Measurements from ENCODE around the gene THYN1. TPM values are rescaled to one million over a fixed set of nuclear protein-coding genes. Genes with fewer than 3 reads are reported as not detected.

Gene THYN1
- total RNA-seq, 2 donors from 2014 or later = 17.8 to 25.7 TPM

- Histone ChIP-seq H3K27ac (no peak overlapping the region), H3K27me3 (no peaks in the 10 kb centered on the region), H3K36me3 (replicated peaks in 1 of 2; ENCODE audit: insufficient read depth in 1 of 2, low read depth in 2 of 2) (no peaks in the 10 kb centered on the region), H3K9me3 (no peaks in the 10 kb centered on the region), H3K4me3 (no peak overlapping the region), H3K4me1 (no peaks in the 10 kb centered on the region)
- WGBS, 2 donors = 82 to 83% methylated on average over 7 of the region's 7 CpGs
- DNase-seq (no peak), ATAC-seq (no peak)
- TF ChIP-seq CTCF (IDR thresholded peaks at IDR 0.05) = no peak
- TF ChIP-seq POLR2A (IDR thresholded peaks at IDR 0.05) = no peak
- intact Hi-C loops (cut with DNase I) = no loop called here
These were observed 37.5 kb upstream of the THYN1 start for GRCh38 chr11:134290646-134291045.

GRCh38 chr11:134289789-134290188, 36.6 kb upstream of the THYN1 start:
- TF ChIP-seq POLR2A (IDR thresholded peaks at IDR 0.05) = no peak
- TF ChIP-seq CTCF (IDR thresholded peaks at IDR 0.05) = no peak
- Histone ChIP-seq H3K27me3 (no peaks in the 10 kb centered on the region), H3K4me1 (no peaks in the 10 kb centered on the region), H3K4me3 (no peak overlapping the region), H3K9me3 (no peaks in the 10 kb centered on the region), H3K36me3 (replicated peaks in 1 of 2; ENCODE audit: insufficient read depth in 1 of 2, low read depth in 2 of 2) (no peaks in the 10 kb centered on the region), H3K27ac (no peak overlapping the region)
- intact Hi-C loops (cut with DNase I) = no loop called here
- WGBS, 2 donors = 43 to 48% methylated on average over 7 to 12 of the region's 12 CpGs
- DNase-seq = no peak
- ATAC-seq = no peak

- ATAC-seq (no peak), DNase-seq (no peak)
- no peak for TF ChIP-seq CTCF (IDR thresholded peaks at IDR 0.05)
- TF ChIP-seq POLR2A (IDR thresholded peaks at IDR 0.05) = no peak
- no peaks in the 10 kb centered on the region for H3K4me1 ChIP-seq
- no peaks in the 10 kb centered on the region for H3K27me3 ChIP-seq
- 61 to 72% methylated on average over 4 of the region's 4 CpGs for WGBS, 2 donors
- H3K27ac ChIP-seq = no peak overlapping the region
- no peak overlapping the region for H3K4me3 ChIP-seq
- no peaks in the 10 kb centered on the region for H3K36me3 ChIP-seq (replicated peaks in 1 of 2; ENCODE audit: insufficient read depth in 1 of 2, low read depth in 2 of 2)
- intact Hi-C loops (cut with DNase I) = no loop called here
- no peaks in the 10 kb centered on the region for H3K9me3 ChIP-seq
These were observed 36.0 kb upstream of the THYN1 start for GRCh38 chr11:134289167-134289566.

GRCh38 chr11:134288486-134288885, 35.3 kb upstream of the THYN1 start:
- ATAC-seq (no peak), DNase-seq (no peak)

More at GRCh38 chr11:134288486-134288885, 35.3 kb upstream of the THYN1 start:
- no peak for TF ChIP-seq CTCF (IDR thresholded peaks at IDR 0.05)
- no peak for TF ChIP-seq POLR2A (IDR thresholded peaks at IDR 0.05)
- Histone ChIP-seq H3K4me1 (no peaks in the 10 kb centered on the region), H3K9me3 (no peaks in the 10 kb centered on the region), H3K4me3 (no peak overlapping the region), H3K27ac (no peak overlapping the region), H3K36me3 (replicated peaks in 1 of 2; ENCODE audit: insufficient read depth in 1 of 2, low read depth in 2 of 2) (no peaks in the 10 kb centered on the region), H3K27me3 (no peaks in the 10 kb centered on the region)
- intact Hi-C loops (cut with DNase I) = no loop called here
- 87 to 94% methylated on average over 8 to 13 of the region's 13 CpGs for WGBS, 2 donors

All from body of pancreas (tissue), 4 donors.